ENCODE measurements around the gene TBC1D10A. TPM values are rescaled to one million over a fixed set of nuclear protein-coding genes. Genes with fewer than 3 reads are reported as not detected.

TBC1D10A gene
- total and polyA plus RNA-seq, 12 donors, result 3.2 to 9.5 (median 5.7) TPM

- Histone ChIP-seq H3K27ac (peak overlapping the region in 6 of 10 donors; percentile 10 to 88 (median 54)), H3K4me1 (peaks cover 5 to 68% (median 21%) of the 10 kb centered on the region in 9 donors), H3K27me3 (peaks cover 0 to 45% (median 41%) of the 10 kb centered on the region in 7 donors), H3K9me3 (no peaks in the 10 kb centered on the region), H3K36me3 (no peaks in the 10 kb centered on the region), H3K4me3 (no peak overlapping the region)
- 71 to 74% methylated on average over 22 of the region's 22 CpGs for WGBS, 2 donors
- intact Hi-C loops (cut with DNase I), result loop anchor here in 1 of 10 donors (5.0 kb wide), 1 partner anchor 45 kb away; no protein-coding TSS in a partner anchor
- no peak for DNase-seq
- no peak for TF ChIP-seq CTCF (IDR thresholded peaks at IDR 0.05)
- peak in 2 of 8 donors; percentile 1 to 2 for ATAC-seq
Observed at GRCh38 chr22:30252411-30253204, 74.1 kb downstream of the TBC1D10A start.

- peak overlapping the region in 5 of 10 donors; percentile 48 to 88 (median 56) for H3K27ac ChIP-seq
- DNase-seq (peak; percentile 54), ATAC-seq (no peak)
- TF ChIP-seq CTCF (IDR thresholded peaks at IDR 0.05), result no peak
- 47 to 51% methylated on average over 10 of the region's 10 CpGs for WGBS, 2 donors
- no peak overlapping the region for H3K4me3 ChIP-seq
- no peaks in the 10 kb centered on the region for H3K36me3 ChIP-seq
- intact Hi-C loops (cut with DNase I), result loop anchor here in 1 of 10 donors (5.0 kb wide), 1 partner anchor 44 kb away; no protein-coding TSS in a partner anchor
- H3K27me3 ChIP-seq, result peaks cover 3 to 49% (median 44%) of the 10 kb centered on the region in 7 donors
- no peaks in the 10 kb centered on the region for H3K9me3 ChIP-seq
- peaks cover 5 to 77% (median 24%) of the 10 kb centered on the region in 9 donors for H3K4me1 ChIP-seq
Observed at GRCh38 chr22:30251711-30252110, 75.0 kb downstream of the TBC1D10A start.

GRCh38 chr22:30250661-30251267 lies 76.0 kb downstream of the TBC1D10A start:
- H3K9me3 ChIP-seq, result no peaks in the 10 kb centered on the region
- intact Hi-C loops (cut with DNase I), result loop anchor here in 1 of 10 donors (5.0 kb wide), 1 partner anchor 43 kb away; no protein-coding TSS in a partner anchor
- peaks cover 2 to 77% (median 31%) of the 10 kb centered on the region in 9 donors for H3K4me1 ChIP-seq
- no peak for DNase-seq
- H3K27me3 ChIP-seq, result peaks cover 3 to 59% (median 47%) of the 10 kb centered on the region in 7 donors
- 73 to 75% methylated on average over 12 of the region's 12 CpGs for WGBS, 2 donors
- no peak for TF ChIP-seq CTCF (IDR thresholded peaks at IDR 0.05)
- H3K36me3 ChIP-seq, result no peaks in the 10 kb centered on the region
- no peak for ATAC-seq
- peak overlapping the region in 4 of 10 donors; percentile 8 to 88 (median 43) for H3K27ac ChIP-seq
- no peak overlapping the region for H3K4me3 ChIP-seq

GRCh38 chr22:30250039-30250565 lies 76.6 kb downstream of the TBC1D10A start:
- TF ChIP-seq CTCF (IDR thresholded peaks at IDR 0.05), result no peak
- H3K9me3 ChIP-seq, result no peaks in the 10 kb centered on the region
- no peaks in the 10 kb centered on the region for H3K36me3 ChIP-seq
- intact Hi-C loops (cut with DNase I), result loop anchor here in 1 of 10 donors (5.0 kb wide), 1 partner anchor 43 kb away; no protein-coding TSS in a partner anchor
- peak overlapping the region in 2 of 10 donors; percentile 22 to 88 for H3K27ac ChIP-seq
- no peak for ATAC-seq
- no peak for DNase-seq
- peaks cover 4 to 77% (median 33%) of the 10 kb centered on the region in 9 donors for H3K4me1 ChIP-seq
- no peak overlapping the region for H3K4me3 ChIP-seq
- 89 to 91% methylated on average over 3 of the region's 3 CpGs for WGBS, 2 donors
- H3K27me3 ChIP-seq, result peaks cover 3 to 62% (median 50%) of the 10 kb centered on the region in 7 donors
